GM18858 (cell line): ENCODE data around the gene SUPT6H.
"Not testable (repeated sequence)": the region's sequence is repeated elsewhere in the genome, so short reads cannot be mapped to it uniquely, and the experiment has no call there.

Source experiments
- ATAC-seq: cut with Tn5 transposase; IDR thresholded peaks from one replicate; pipeline ENCODE4 v1.9.1; 2021; ENCODE audit not compliant: unreplicated experiment

Gene SUPT6H

DNA sequence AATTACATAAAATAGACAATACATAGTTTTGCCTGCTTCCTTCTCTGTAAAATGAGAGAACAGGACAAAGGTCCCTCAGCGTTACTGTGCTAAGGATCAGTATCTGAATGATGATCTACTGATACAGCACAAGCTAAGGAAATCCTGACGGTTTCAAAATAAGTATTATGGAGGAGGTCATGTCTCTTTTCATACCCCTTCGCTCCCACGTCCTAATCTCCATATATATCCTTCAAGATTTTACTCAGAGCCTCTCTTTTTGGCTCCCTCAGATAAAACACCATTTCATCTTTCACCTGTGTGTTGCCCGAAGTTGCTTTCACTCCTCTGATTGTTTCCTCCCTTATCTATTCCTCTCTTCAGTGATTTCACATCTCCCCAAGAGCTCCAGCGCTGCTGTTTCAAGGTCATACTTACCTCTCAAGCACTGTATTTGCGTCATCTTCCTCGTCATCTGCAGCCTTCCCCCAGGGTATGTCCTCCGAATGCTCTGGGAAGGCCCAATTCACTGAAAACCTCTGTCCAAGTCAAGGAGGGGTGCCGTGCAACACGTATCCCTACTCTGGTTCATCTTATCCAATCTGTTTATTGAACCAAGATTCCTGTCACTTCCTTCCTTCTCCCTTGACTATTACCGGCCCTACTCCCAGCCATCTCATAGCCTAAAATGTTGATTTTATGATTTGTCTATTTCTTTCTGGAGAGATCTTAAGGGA lies 15.8 kb upstream of the SUPT6H start:
- no peak for ATAC-seq

DNA sequence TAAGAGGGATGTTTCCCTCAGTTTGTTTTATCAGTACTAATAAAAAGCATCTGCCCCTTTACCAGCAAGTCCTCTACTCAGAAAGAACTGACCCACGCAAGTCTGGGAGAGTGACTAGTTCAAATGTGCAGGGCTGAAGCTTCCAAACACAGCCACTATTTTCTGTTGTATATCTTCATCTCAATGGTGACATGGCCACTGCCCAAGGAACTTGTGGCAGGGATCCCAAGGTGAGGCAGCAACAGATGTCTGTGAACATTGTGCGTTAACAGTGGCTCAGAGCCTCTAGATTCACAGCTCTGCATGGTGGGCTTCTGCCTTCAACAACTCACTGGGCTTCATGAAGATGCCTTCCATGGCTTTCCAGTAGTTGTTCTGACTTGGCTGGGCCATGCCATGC lies 13.3 kb upstream of the SUPT6H start:
- no peak for ATAC-seq

DNA sequence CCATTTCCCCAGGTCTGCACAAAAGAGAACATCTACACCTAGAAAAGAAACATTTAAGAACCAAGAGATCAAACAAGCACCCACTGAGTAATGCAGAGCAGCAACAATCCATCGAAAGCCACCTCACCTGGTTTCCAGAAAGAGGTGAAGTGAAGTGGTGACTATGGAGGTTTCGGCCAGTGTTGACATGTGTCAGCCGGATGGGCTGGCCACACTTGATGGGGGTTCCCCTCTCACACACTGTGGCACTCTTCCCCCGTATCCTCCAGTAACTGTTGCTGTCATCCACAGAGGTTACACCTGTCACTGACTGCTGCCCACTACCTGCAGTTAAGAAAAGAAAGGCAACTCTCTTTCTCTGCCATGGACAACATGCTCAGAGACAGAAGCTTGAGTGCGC lies 6.8 kb upstream of the SUPT6H start:
- ATAC-seq: no peak

DNA sequence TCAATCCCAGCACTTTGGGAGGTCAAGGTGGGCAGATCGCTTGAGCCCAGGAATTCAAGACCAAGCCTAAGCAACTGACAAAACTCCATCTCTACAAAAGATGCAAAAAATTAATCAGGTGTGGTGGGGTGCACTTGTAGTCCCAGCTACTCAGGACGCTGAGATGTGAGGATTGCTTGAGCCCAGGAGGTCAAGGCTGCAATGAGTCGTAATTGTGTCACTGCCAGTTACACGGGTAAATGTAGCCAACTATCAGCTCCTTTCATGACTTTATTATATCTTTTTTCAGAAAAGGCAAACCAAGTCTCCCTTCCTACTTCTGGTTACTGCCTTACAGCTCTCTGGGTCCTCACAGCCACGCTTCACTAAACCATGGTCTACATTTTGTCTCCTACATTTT lies 4.2 kb upstream of the SUPT6H start:
- no peak for ATAC-seq

DNA sequence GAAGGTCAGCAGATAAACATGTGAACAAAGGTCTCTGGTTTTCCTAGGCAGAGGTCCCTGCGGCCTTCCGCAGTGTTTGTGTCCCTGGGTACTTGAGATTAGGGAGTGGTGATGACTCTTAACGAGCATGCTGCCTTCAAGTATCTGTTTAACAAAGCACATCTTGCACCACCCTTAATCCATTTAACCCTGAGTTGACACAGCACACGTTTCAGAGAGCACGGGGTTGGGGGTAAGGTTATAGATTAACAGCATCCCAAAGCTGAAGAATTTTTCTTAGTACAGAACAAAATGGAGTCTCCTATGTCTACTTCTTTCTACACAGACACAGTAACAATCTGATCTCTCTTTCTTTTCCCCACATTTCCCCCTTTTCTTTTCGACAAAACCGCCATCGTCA lies 3.7 kb upstream of the SUPT6H start:
- ATAC-seq: not testable (repeated sequence)

DNA sequence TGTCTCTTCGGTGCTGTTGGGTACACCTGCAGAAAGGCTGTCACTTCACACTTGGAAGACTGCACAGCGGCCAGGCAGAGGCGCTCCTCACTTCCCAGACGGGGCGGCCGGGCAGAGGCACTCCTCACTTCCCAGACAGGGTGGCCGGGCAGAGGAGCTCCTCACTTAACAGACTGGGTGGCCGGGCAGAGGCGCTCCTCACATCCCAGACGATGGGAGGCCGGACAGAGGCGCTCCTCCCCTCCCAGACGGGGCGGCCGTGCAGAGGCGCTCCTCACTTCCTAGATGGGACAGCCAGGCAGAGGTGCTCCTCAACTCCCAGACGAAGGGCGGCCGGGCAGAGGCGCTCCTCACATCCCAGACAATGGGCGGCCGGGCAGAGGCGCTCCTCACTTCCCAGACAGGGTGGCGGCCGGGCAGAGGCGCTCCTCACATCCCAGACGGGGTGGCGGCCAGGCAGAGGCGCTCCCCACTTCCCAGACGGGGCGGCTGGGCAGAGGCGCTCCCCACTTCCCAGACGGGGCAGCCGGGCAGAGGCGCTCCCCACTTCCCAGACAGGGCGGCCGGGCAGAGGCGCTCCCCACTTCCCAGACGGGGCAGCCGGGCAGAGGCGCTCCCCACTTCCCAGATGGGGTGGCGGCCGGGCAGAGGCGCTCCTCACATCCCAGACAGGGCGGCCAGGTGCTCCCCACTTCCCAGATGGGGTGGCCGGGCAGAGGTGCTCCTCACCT lies 3.1 kb upstream of the SUPT6H start:
- not testable (repeated sequence) for ATAC-seq

DNA sequence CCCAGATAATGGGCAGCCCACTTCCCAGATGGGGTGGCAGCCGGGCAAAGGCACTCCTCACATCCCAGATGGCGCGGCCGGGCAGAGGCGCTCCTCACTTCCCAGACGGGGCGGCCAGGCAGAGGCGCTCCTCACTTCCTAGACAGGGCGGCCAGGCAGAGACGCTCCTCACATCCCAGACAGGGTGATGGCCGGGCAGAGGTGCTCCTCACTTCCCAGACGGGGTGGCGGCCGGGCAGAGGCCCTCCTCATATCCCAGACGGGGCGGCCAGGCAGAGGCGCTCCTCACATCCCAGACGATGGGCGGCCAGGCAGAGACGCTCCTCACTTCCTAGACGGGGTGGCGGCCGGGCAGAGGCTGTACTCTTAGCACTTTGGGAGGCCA lies 2.5 kb upstream of the SUPT6H start:
- not testable (repeated sequence) for ATAC-seq

DNA sequence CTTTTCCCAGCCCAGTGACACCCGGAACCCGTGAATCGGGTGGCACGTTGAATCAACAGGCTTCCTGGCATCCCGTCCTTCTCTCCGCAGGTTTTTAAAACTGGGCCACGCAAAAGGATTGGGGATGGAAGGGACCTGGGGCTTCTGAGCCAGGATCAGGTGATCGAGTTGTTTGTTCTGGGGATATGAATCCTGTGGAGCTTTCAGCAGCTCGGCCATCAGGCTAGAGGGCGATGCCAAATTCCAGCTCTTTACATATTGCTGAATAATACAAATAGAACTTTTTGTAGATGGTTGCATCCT lies 473 bp downstream of the SUPT6H start:
- ATAC-seq: no peak

DNA sequence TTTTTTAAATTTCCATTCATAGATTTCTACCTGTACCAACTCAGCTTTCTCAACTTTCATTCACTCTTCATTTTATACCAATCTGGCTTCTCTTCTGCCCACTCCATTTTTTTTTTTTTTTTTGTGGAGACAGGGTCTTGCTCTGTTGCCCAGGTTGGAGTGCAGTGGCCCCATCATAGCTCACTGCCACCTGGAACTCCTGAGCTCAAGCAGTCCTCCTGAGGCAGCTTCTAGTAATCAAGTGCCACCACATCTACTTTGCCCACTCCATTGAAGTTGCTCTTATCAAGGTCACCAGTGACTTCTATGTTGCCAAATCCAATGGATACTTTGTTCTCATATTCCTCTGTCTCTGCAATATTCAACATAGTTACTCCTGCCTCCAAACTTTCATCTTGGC lies 1.7 kb downstream of the SUPT6H start:
- no peak for ATAC-seq

DNA sequence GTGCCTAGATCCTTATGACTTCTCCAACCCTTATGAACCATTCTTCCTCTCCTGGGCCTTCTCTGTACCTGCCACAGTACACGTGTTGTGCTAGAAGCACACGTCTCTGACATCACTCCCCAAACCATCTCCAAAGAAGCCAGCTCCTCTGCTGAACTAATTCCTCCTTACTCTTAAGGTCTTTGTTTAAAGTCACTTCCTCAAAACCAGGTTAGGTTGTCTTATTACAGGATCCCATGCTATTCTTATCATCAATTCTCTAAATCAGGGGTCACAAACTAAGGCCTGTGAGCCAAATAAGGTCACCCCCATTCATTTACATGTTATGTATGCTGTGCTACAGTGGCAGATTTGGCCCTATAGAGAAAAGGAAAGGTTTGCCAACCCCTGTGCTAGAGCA lies 4.0 kb downstream of the SUPT6H start:
- ATAC-seq: no peak

DNA sequence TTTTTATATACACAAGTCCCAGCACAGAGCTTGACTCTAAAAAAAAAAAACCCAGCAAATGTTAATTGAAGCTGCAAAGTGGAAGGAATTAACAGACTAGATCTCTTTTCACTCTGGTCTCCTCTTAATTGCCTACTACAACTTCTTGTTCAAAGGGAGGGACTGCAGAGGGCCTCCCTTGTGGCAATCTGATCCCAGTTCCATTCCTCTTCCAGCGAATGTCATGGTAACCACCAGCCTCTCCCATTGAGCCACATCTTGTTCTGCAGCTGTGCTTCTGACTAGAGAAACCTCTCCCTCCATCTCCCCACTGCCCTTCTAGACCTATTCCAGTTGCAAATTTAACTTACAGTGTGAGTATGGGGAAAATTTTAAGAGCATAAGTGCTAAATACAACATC lies 5.9 kb downstream of the SUPT6H start:
- no peak for ATAC-seq

DNA sequence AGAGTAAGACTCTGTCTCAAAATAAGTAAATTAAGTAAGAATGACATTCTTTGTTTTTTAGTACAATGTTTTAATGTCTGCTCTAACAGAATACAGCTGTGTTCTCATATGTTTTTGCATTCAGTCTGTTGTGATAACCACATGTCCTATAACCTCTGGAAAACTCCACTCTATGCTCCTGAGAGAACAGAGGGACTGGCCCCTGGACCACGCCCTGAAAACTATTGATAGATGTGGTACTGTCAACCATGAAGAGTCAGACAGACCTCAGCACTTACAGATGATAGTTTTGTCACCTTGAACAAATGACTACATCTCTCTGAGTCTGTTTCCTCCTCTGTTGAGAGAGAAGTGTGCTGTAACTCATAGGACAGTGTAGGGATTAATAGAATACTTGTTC lies 7.9 kb downstream of the SUPT6H start:
- ATAC-seq: no peak

DNA sequence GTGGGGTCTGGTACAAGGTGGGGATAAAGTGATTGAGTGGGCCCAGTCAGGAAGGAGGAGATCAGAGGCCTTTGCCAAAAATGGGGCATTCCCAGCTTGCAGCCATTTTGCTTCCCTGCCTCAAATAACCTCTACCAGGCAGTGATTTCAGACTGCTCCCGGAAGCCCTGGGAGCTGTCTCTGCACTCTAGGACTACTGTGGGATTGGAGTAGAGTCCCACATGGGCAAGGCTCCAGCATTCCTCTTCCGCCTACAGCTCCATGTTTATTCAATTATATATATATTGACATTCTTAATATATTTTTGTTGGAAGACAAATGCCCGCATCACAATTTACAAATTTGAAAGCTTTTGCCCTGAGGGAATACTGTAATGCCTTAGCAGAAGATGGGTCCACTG lies 13.5 kb downstream of the SUPT6H start:
- ATAC-seq: no peak

DNA sequence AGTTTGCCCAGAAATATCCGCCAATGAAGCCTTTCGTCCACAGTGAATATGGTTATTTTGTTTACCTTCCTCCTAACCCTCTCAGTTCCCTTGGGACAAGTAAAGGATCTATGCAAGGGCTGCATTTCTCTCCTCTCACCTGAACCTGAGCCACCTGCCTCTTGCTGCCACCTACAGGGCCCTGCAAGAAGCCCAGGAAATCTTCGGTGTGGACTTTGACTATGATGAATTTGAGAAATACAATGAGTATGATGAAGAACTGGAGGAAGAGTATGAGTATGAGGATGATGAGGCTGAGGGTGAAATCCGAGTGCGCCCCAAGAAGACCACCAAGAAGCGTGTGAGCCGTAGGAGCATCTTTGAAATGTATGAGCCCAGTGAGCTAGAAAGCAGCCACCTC lies 14.0 kb downstream of the SUPT6H start:
- ATAC-seq: no peak

DNA sequence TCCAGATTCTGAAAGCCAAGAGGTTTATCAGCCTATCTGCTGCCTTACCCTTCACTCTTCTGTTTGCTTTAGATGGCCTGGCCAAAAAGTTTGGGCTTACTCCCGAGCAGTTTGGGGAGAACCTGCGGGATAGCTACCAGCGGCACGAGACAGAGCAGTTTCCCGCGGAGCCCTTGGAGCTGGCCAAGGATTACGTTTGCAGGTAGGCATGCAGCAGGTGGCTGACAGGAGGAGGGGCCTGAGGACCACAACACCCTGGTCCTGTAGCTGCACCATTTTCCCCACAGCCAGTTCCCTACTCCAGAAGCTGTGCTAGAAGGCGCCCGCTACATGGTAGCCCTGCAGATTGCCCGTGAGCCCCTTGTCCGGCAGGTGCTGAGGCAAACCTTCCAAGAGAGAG lies 20.6 kb downstream of the SUPT6H start:
- no peak for ATAC-seq

DNA sequence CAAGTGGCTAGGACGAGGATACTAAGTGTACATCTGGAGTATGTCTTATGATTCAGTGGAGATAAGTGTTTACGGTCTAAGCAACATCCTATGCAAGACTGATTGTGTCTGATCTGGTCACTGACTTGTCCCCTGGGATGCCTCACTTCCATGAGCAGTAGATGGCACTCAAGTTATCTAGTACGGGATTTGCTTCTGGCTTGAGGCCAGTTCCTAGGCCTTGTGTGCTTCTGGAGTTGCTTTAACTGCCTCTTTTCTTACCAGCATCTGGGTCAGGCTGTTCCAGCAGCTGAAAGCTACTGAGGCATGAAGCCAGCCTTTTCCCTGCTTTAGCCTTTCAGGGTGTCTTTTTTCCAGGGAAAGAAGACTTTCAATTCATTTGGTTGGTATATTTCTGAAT lies 23.0 kb downstream of the SUPT6H start:
- ATAC-seq: no peak

DNA sequence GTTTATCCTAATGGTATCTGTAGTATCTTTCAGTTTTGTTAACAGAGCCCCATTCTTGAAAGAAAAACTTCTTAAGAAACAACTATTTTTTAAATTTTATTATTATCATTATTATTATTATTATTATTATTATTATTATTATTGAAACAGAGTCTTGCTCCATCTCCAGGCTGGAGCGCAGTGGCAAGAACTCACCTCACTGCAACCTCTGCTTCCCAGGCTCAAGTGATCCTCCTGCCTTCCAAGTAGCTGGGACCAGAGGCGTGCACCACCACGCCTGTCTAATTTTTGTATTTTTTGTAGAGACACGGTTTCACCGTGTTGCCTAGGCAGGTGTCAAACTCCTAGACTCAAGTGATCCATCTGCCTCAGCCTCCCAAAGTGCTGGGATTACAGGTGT lies 23.4 kb downstream of the SUPT6H start:
- ATAC-seq: no peak

DNA sequence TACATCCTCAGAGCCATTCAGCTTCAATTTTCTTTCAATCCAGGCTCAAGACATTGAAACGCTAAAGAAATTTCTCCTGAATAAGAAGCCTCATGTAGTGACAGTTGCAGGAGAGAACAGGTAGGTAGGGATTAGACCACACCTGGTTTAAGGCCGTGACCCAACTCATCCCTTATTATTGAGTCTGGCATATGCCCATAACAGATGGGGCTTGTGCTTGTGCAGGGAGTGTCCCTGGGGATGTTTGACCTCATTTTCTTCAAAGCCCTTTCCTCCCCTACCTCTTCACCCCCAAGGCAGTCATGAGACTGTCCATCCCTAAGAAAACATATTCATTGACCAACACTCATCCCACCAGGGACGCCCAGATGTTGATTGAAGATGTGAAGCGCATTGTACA lies 24.3 kb downstream of the SUPT6H start:
- no peak for ATAC-seq

DNA sequence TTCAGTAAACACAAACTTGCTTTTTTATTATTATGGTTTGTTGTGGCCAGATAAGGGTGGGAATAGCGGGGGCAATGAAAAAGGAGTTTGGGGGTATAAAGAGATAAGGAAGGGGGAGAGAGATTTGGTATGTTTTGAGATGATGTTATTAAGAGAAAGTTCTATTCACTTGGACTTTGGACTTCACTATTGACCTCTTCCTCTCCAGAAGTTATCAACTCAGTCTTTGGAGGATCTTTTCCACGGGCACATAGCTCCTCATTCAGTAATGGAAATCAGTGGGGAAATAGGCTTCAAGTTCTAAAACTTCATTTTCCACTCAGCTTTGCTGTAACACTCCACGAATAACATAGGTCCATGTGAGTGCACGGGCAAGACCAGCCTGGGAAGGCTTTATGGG lies 26.5 kb downstream of the SUPT6H start:
- no peak for ATAC-seq

DNA sequence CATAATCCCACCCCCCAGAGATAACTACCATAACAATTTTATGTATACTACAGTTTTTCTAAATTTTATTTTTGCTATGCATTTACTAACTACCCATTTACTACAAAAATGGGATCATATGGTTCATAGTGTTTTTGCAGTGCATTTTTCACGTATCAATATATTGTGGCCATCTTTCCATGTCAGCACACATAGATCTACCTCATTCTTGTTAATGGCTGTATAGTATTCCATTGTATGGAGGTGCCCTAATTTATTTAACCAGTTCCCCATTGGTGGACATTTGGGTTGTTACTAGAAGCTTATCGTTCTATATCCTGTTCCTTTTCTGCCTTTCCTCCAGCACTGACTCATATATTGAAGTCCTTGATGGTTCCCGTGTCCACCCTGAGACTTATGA lies 27.0 kb downstream of the SUPT6H start:
- no peak for ATAC-seq

DNA sequence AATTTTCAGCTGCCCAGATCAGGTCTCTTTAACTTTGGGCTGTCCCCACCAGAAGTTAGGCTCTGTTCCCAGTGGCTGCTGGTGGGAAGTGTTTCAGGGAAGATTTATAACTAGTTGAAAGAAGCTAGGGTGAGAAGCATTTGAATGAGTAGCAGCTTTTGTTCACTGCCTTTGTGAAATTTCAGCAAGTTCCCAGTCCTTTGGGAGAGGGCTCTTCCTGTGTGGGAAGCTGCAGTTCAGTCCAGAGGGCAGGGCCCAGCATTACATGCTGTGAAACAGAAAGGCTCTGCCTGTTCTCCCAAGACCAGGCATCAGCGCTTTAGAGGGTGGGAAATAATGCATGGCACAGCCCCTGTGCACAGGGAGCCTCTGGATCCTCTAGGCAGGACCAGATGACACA lies 31.9 kb downstream of the SUPT6H start:
- no peak for ATAC-seq

DNA sequence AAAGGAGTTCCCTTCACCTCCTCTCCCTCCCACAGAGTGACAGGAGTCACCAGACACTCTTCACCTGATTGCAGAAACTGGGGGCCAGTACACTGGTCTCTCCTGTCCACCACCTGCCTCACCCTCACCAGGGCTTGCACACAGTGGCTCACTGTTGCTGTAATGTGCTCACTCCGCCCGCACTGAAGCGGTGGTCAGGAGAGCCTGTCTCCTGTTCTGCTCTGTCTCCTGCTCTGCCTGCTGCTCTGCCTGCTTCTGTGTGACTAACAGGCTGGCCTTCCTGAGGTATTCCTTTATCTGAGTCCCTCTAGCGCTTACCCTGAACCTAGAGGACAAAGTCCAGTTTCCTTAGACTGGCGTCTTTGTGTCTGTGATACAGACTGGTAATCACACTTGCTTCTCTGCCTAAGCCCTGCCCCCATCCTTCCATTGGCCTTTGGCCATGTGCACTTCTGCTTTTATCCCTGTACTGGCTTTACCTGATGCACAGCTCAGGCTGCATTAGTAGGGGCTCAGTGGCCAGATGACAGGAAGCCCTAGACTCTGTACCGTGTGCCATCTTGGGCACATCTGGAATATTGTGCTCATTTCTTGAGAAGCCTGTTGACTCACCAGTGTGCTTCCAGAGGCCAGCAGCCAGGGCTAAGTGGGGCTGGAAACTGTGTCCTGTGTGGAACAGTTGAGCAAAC lies 36.4 kb downstream of the SUPT6H start:
- no peak for ATAC-seq

DNA sequence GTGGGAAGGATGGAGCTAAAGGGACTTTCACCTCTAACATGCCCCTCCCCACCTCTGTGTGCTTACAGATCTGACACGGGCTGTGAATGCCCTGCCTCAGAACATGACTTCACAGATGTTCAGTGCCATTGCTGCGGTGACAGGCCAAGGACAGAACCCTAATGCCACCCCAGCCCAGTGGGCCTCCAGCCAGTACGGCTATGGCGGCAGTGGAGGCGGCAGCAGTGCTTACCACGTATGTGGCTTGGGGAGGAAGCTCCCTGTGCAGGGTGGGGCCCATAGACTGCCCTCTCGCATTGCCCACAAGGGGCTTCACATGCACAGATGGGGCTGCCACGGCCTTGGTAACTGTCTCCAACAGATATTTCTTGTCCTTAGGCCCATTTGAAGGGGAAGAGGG lies 38.3 kb downstream of the SUPT6H start:
- ATAC-seq: no peak
